GM12801 (cell line): Measurements from ENCODE around the gene BHMT.

ENCODE experiments used
- TF ChIP-seq, protein P1 (sequence below): IDR thresholded peaks from one replicate; pipeline ENCODE4 v1.5.1; 2011; ENCODE audit warnings: control low read depth; ENCODE audit not compliant: insufficient read length; ENCODE audit errors: extremely low read depth

The BHMT gene

DNA sequence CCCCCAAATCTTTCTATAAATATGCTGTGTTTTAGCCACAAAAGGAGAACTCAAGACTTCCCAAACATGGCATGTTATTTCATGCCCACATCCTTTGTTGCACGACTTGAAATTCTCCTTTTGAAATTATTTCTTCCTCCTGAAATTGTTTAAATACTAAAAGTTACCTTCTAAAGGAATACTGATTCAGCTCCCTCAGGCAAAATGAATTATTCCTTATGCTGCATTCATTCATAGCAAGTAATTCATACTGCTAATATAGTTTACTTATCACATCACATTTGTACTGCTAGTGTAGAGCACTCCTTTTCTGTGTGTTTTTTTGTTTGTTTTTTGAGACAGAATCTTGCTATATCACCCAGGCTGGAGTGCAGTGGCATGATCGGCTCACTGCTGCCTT is 45.7 kb downstream of the BHMT start:
- TF ChIP-seq, protein P1, sequence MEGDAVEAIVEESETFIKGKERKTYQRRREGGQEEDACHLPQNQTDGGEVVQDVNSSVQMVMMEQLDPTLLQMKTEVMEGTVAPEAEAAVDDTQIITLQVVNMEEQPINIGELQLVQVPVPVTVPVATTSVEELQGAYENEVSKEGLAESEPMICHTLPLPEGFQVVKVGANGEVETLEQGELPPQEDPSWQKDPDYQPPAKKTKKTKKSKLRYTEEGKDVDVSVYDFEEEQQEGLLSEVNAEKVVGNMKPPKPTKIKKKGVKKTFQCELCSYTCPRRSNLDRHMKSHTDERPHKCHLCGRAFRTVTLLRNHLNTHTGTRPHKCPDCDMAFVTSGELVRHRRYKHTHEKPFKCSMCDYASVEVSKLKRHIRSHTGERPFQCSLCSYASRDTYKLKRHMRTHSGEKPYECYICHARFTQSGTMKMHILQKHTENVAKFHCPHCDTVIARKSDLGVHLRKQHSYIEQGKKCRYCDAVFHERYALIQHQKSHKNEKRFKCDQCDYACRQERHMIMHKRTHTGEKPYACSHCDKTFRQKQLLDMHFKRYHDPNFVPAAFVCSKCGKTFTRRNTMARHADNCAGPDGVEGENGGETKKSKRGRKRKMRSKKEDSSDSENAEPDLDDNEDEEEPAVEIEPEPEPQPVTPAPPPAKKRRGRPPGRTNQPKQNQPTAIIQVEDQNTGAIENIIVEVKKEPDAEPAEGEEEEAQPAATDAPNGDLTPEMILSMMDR = no peak

DNA sequence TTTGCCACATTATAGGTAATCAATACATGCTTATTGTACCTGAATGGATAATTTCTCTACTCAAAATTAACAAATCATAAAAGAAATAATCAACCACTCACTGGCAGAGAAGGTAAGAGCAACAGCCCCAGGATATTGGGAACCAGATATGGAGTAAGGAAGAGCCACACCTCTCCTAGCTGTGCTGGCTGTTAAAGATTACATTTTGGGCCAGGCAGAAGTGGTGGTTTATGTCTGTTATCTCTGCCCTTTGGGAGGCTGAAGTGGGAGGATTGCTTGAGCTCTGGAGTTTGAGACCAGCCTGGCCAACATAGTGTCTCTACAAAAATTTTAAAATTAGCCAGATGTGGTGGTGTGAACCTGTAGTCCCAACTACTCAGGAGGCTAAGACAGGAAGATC is 56.4 kb downstream of the BHMT start:
- TF ChIP-seq, protein P1 = no peak

DNA sequence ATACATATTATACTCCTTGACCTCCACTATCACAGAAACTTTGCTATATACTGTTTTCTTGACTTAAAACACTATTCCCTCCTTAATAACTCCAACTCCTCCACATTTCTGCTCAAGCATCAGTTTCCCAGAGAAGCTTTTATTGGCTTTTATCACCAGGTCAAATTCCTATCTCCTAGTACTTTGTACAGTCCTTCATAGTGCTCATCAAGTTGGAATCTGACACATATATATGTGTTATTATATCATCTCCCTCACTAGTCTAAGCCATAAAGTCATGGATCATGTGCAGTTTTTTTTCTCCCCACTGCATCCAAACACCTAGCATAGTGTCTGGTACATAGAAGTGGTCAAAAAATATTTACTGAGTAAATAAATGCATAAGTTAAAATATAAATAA is 59.1 kb downstream of the BHMT start:
- TF ChIP-seq, protein P1 = no peak

DNA sequence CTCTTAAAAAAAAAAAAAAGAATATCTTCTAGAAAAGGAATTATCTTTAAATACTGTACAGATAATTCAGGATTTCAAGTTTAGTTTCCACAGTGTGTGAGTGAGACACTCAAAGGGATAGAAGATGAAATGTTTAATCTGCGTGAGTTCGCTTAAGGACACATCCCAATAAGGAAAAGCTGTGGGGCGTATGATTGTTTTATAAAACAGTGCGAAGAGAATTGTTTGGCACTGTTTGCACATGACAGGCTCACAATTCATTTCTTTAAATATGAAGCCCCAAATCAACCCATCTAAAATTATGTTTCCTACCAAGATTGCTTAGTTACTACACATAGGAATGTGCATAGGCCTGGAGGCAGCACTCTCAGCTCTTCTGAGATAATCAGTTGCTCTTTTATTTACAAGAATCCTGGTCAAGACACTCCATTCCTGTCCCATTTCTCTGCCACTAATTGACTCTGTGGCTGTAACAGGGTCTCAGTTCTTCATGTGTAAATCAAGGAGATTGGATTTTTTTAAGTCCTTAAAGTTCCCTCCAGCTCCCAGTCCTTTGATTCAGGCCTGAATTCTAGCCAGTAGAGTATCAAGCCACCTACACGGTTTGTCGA is 60.1 kb downstream of the BHMT start:
- TF ChIP-seq, protein P1 = no peak

DNA sequence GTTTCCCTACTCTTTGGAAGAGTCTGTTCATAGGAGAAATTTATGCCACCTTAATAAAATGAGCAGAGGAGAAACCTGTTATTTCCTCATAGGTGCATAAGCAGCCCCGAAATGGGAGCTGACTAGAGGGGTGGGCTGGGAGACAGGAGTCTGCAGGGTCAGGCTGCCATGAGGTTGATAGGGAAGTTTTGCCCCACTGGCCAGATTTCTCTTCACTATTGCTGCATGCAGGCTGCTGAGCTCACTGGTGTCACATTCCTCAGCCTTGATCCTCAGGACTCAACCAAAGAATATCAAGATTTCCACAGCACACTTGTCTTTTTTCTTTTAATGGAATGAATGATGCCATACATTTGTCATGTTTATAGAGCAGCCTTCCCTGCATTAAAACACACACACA is 60.7 kb downstream of the BHMT start:
- TF ChIP-seq, protein P1 = no peak

DNA sequence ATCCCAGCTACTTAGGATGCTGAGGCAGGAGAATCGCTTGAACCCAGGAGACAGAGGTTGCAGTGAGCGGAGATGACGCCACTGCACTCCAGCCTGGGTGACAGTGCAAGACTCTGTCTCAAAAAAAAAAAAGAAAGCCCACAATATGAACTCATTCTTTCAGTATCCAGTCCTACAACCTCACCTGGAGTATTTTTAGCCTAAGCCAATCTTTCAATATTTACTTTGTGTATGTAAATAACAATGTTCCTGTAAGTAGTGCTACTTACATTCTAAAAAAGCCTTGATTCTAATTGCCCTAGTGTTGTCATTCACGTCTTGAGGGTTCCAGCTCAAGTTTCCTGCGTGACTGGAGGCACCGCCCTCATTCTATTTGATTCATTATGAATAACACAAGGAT is 62.0 kb downstream of the BHMT start:
- TF ChIP-seq, protein P1 = no peak

DNA sequence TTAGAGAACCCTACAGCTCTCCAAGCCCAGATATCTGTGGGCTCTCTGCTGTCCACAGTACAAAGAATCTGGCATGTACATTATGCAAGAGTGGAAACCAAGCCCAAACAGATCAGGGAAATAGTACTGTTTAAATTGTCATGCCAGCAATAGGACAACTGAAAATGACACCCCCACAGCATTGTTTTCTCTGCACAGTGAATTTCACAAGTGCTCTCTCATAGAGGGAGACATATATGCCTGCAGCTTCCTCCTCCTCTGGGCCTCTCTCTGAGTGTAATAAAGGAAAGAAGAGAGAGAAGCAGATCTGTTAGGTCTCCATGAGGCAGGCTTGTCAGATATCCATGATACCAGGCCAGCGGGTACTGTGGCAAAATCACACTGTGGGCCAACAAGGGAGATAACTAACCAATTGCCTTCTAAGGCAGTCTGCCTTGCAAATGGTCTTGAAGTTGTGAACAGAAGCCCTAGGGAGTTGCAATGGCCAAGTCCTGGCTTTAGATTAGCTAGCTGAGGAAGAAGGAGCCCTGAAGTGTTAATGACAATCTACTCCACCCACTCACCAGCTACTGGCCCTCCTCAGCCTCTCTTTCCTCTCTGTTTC is 69.9 kb downstream of the BHMT start:
- TF ChIP-seq, protein P1 = no peak
